Panc1 (cell line): ENCODE measurements around the gene USP15. TPM values are rescaled to one million over a fixed set of nuclear protein-coding genes. Genes with fewer than 3 reads are reported as not detected.

ENCODE experiments used
- ATAC-seq: fragments of 200-7000 bp; cut with Tn5 transposase; 2 replicates; pipeline ENCODE4 v1.9.1; 2020; ENCODE audit warnings: mild to moderate bottlenecking, moderate library complexity
- BruUV-seq: library from RNA; stranded (reverse); fragments of 400-500 nt; replicated peaks from 2 replicates; lab custom pipeline; 2021; lab: Mats Ljungman, UMichigan
- CTCF ChIA-PET: fragments of 300-600 bp; sonication (Branson Sonifier 250); formaldehyde crosslinking; loops from one replicate; lab custom pipeline; 2022; ENCODE audit warnings: antibody characterized with exemption; lab: Charles Lee
- POLR2A ChIA-PET: fragments of 300-600 bp; sonication (Branson Sonifier 250); formaldehyde crosslinking; loops from one replicate; lab custom pipeline; 2022; ENCODE audit warnings: antibody characterized with exemption; lab: Charles Lee
- DNase-seq: peaks from one replicate; pipeline ENCODE4 v3.0.0-alpha.2; 2010; ENCODE audit warnings: low read depth, low spot score
- H3K27ac ChIP-seq: 2 replicates; pipeline ENCODE4 v1.5.1; 2011; ENCODE audit warnings: mild to moderate bottlenecking, low read length, inconsistent platforms
- H3K27me3 ChIP-seq: fragments of 200-500 bp; sonication (Bioruptor generic); 2 replicates; pipeline ENCODE4 v1.6.0; 2014; ENCODE audit warnings: low read length, inconsistent platforms; ENCODE audit not compliant: control insufficient read depth, insufficient read depth
- H3K36me3 ChIP-seq: fragments of 200-500 bp; sonication (Bioruptor generic); 2 replicates; pipeline ENCODE4 v1.5.1; 2014; ENCODE audit warnings: inconsistent platforms, mild to moderate bottlenecking, low read length, moderate library complexity; ENCODE audit not compliant: control insufficient read depth, insufficient read depth
- H3K4me1 ChIP-seq: 2 replicates; pipeline ENCODE4 v1.5.1; 2011; ENCODE audit warnings: inconsistent platforms, mild to moderate bottlenecking, low read length, moderate library complexity; ENCODE audit not compliant: control insufficient read depth, insufficient read depth
- H3K4me3 ChIP-seq, 2 experiments: 2 replicates each; pipeline ENCODE4 v1.5.1; 2011 to 2012; ENCODE audit warnings: low read depth in 2 of 2, low read length in 2 of 2, mild to moderate bottlenecking in 2 of 2, inconsistent platforms in 1 of 2, moderate library complexity in 1 of 2
- H3K9me3 ChIP-seq: fragments of 200-500 bp; sonication (Bioruptor generic); 2 replicates; pipeline ENCODE4 v1.5.1; 2014; ENCODE audit warnings: low read depth, mild to moderate bottlenecking, inconsistent platforms, low read length, moderate library complexity; ENCODE audit not compliant: control insufficient read depth, insufficient read depth
- POLR2AphosphoS5 ChIP-seq: IDR thresholded peaks from 2 replicates; pipeline ENCODE4 v1.6.1; 2012; ENCODE audit warnings: mild to moderate bottlenecking, low read depth, low read length, moderate library complexity
- SIN3A ChIP-seq: IDR thresholded peaks from 2 replicates; pipeline ENCODE4 v1.6.1; 2012; ENCODE audit warnings: low read depth, mild to moderate bottlenecking, low read length, moderate library complexity, borderline replicate concordance; ENCODE audit not compliant: insufficient read depth
- TCF7L2 ChIP-seq: IDR thresholded peaks from 2 replicates; pipeline ENCODE4 v1.6.1; 2011; ENCODE audit warnings: mild to moderate bottlenecking, low read depth, low read length, inconsistent platforms
- in situ Hi-C: cut with HindIII; loops from 2 replicates; pipeline ENCODE4 v1.10.0; 2016; ENCODE audit warnings: low sequenced_read_pairs, low pct_unique_long_range_greater_than_20kb
- intact Hi-C: fragments of 100-400 bp; cut with micrococcal nuclease; formaldehyde crosslinking; loops from one replicate; pipeline ENCODE4 v1.10.0; 2022; ENCODE audit not compliant: unreplicated experiment
- total RNA-seq: library from RNA; stranded (reverse); gene quantifications from one replicate; pipeline ENCODE4 v1.2.1, GENCODE V29; 2021; ENCODE audit not compliant: unreplicated experiment
- TF ChIP-seq, protein P1 (sequence below): fragments of 450-650 bp; IDR thresholded peaks from 2 replicates; pipeline ENCODE4 v1.5.1; 2017; ENCODE audit warnings: mild to moderate bottlenecking
- TF ChIP-seq, protein P2 (sequence below), 2 experiments: IDR thresholded peaks; 2 replicates each; pipeline ENCODE4 v1.6.1; 2011 to 2012; ENCODE audit warnings: low read depth in 2 of 2, control low read depth in 1 of 2, low read length in 1 of 2, mild to moderate bottlenecking in 1 of 2, moderate library complexity in 1 of 2; ENCODE audit not compliant: insufficient read depth in 1 of 2

The USP15 gene
- total RNA-seq, 1 experiment from 2014 or later, result 35.4 TPM

DNA sequence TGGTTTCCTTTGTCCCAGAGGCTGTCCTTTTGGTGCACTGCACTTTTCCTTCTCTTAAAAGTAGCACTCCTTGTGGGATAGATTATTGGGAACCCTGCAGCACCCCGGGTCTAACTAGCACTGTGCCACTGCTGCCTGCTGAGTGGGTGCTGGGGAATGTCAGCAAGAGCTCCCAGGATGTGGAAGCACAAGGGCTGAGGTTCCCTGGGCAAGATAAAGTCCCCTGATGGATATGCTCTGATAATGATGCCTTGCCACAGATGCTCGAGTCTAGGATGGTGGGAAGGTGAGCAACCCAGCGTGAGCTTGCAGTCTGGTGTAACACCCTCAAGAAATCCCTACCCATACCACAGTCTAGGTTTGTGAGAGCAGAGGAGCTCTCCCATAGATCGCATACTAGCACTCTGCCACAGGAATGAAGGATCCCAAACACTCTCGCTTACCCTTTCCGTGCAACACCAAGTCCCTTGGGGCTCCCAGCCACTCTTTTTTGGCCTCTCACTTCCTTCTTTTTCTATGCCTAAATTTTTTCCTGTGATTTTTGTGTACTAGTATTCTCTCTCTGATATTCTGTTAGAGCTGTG is 32.6 kb downstream of the USP15 start:
- peaks cover 7% of the 10 kb centered on the region; the same call in 1 of the 2 replicates for H3K9me3 ChIP-seq
- no peak overlapping the region for H3K27ac ChIP-seq
- intact Hi-C loops, result no loop called here
- no peaks in the 10 kb centered on the region for H3K36me3 ChIP-seq
- H3K27me3 ChIP-seq, result no peaks in the 10 kb centered on the region
- ATAC-seq (peak; percentile 56), DNase-seq (no peak)
- ChIA-PET CTCF (no interaction called here), POLR2A (no interaction called here)
- in situ Hi-C loops, result no loop called here
- TF ChIP-seq, protein P1, sequence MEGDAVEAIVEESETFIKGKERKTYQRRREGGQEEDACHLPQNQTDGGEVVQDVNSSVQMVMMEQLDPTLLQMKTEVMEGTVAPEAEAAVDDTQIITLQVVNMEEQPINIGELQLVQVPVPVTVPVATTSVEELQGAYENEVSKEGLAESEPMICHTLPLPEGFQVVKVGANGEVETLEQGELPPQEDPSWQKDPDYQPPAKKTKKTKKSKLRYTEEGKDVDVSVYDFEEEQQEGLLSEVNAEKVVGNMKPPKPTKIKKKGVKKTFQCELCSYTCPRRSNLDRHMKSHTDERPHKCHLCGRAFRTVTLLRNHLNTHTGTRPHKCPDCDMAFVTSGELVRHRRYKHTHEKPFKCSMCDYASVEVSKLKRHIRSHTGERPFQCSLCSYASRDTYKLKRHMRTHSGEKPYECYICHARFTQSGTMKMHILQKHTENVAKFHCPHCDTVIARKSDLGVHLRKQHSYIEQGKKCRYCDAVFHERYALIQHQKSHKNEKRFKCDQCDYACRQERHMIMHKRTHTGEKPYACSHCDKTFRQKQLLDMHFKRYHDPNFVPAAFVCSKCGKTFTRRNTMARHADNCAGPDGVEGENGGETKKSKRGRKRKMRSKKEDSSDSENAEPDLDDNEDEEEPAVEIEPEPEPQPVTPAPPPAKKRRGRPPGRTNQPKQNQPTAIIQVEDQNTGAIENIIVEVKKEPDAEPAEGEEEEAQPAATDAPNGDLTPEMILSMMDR, result no peak
- no peak for TF ChIP-seq TCF7L2
- TF ChIP-seq, protein P2, sequence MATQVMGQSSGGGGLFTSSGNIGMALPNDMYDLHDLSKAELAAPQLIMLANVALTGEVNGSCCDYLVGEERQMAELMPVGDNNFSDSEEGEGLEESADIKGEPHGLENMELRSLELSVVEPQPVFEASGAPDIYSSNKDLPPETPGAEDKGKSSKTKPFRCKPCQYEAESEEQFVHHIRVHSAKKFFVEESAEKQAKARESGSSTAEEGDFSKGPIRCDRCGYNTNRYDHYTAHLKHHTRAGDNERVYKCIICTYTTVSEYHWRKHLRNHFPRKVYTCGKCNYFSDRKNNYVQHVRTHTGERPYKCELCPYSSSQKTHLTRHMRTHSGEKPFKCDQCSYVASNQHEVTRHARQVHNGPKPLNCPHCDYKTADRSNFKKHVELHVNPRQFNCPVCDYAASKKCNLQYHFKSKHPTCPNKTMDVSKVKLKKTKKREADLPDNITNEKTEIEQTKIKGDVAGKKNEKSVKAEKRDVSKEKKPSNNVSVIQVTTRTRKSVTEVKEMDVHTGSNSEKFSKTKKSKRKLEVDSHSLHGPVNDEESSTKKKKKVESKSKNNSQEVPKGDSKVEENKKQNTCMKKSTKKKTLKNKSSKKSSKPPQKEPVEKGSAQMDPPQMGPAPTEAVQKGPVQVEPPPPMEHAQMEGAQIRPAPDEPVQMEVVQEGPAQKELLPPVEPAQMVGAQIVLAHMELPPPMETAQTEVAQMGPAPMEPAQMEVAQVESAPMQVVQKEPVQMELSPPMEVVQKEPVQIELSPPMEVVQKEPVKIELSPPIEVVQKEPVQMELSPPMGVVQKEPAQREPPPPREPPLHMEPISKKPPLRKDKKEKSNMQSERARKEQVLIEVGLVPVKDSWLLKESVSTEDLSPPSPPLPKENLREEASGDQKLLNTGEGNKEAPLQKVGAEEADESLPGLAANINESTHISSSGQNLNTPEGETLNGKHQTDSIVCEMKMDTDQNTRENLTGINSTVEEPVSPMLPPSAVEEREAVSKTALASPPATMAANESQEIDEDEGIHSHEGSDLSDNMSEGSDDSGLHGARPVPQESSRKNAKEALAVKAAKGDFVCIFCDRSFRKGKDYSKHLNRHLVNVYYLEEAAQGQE (IDR thresholded peaks at IDR 0.05; ENCODE audit: insufficient read depth in 1 of 2, low read depth in 2 of 2, low read length in 1 of 2), result no peak
- TF ChIP-seq SIN3A, result no peak
- TF ChIP-seq POLR2AphosphoS5, result no peak
- H3K4me3 ChIP-seq, result no peak overlapping the region
- no TSS peak for BruUV-seq
- peaks cover 6% of the 10 kb centered on the region for H3K4me1 ChIP-seq

DNA sequence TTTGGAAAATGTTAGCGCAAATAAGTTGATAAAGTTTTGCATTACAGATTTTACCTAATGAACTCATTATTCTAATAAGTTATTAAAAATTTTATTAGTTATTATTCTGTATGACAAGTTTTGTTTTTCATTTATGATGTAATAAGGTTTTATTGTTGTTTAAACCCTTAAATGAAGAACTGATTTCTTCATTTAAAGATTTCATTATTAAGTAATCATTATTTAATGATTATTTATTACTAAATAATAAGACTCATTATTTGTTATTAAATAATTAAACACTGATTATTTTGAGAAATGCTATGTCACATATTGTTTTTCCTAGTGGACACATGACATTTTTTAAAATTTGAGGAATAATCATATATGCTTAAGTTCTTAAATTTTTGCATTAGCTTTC is 34.2 kb downstream of the USP15 start:
- Histone ChIP-seq H3K4me1 (peaks cover 6% of the 10 kb centered on the region), H3K27me3 (no peaks in the 10 kb centered on the region), H3K27ac (no peak overlapping the region), H3K36me3 (no peaks in the 10 kb centered on the region), H3K4me3 (no peak overlapping the region), H3K9me3 (peaks cover 7% of the 10 kb centered on the region; the same call in 1 of the 2 replicates)
- BruUV-seq, result no TSS peak
- no peak for DNase-seq
- intact Hi-C loops, result no loop called here
- ChIA-PET POLR2A (no interaction called here), CTCF (no interaction called here)
- in situ Hi-C loops, result no loop called here
- no peak for TF ChIP-seq TCF7L2
- no peak for TF ChIP-seq SIN3A
- ATAC-seq, result no peak

DNA sequence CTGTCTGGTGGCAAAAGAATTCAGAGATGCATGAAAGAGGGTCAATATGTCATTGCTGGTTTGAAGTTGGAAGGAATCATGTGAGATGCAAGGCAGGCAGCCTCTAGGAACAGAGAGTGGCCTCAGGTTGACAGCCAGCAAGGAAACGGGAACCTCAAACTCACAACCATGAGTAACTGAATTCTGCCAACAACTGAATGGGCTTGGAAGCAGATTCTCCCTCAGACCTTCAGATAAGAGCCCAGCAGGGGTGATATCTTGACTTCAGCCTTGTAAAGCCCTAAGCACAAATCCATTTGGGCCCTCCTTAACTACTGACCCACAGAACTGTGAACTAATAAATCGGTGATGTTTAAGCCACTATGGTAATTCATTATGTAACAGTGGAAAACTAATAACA is 35.8 kb downstream of the USP15 start:
- no peak overlapping the region for H3K4me3 ChIP-seq
- BruUV-seq, result no TSS peak
- TF ChIP-seq, protein P2 (IDR thresholded peaks at IDR 0.05; ENCODE audit: insufficient read depth in 1 of 2, low read depth in 2 of 2, low read length in 1 of 2), result no peak
- TF ChIP-seq SIN3A, result no peak
- TF ChIP-seq POLR2AphosphoS5, result no peak
- TF ChIP-seq, protein P1, result no peak
- TF ChIP-seq TCF7L2, result no peak
- 0 out of 2 replicates have a peak, but pooled peaks cover 4% of the 10 kb centered on the region for H3K9me3 ChIP-seq
- no peak for ATAC-seq
- no peaks in the 10 kb centered on the region for H3K27me3 ChIP-seq
- H3K4me1 ChIP-seq, result peaks cover 6% of the 10 kb centered on the region
- H3K27ac ChIP-seq, result no peak overlapping the region
- in situ Hi-C loops (no loop called here), intact Hi-C loops (no loop called here)
- POLR2A ChIA-PET, result no interaction called here
- DNase-seq, result no peak
- H3K36me3 ChIP-seq, result no peaks in the 10 kb centered on the region
- CTCF ChIA-PET, result no interaction called here
